Dedifferentiated amniotic fluid mesenchymal stem cell (primary cell): ENCODE results near the gene KRTAP5-9.
"Not testable (repeated sequence)": the region's sequence is repeated elsewhere in the genome, so short reads cannot be mapped to it uniquely, and the experiment has no call there.

Experiments
- DNase-seq: peaks from one replicate; pipeline ENCODE4 v3.0.0-alpha.2; 2016; ENCODE audit errors: extremely low spot score

KRTAP5-9 gene

GRCh38 chr11:71534711-71535608 lies 13.3 kb upstream of the KRTAP5-9 start:
- not testable (repeated sequence) for DNase-seq

GRCh38 chr11:71535825-71536224 lies 12.4 kb upstream of the KRTAP5-9 start:
- no peak for DNase-seq

- DNase-seq = no peak
Observed at GRCh38 chr11:71537537-71537936, 10.7 kb upstream of the KRTAP5-9 start.

GRCh38 chr11:71537977-71538665 lies 10.1 kb upstream of the KRTAP5-9 start, which contains the start of gene KRTAP5-8:
TSS of gene KRTAP5-8 (plus strand) at chr11:71538025. CDS start at chr11:71538056, 31 bp downstream.
- DNase-seq = not testable (repeated sequence)

- no peak for DNase-seq
Observed at GRCh38 chr11:71538666-71538990, 9.6 kb upstream of the KRTAP5-9 start.

- DNase-seq = no peak
Observed at GRCh38 chr11:71539017-71539416, 9.2 kb upstream of the KRTAP5-9 start.

- DNase-seq = not testable (repeated sequence)
Observed at GRCh38 chr11:71539971-71540370, 8.2 kb upstream of the KRTAP5-9 start.

- not testable (repeated sequence) for DNase-seq
Observed at GRCh38 chr11:71540521-71541304, 7.5 kb upstream of the KRTAP5-9 start.

- DNase-seq = no peak
Observed at GRCh38 chr11:71542382-71542781, 5.8 kb upstream of the KRTAP5-9 start.

- DNase-seq = no peak
Observed at GRCh38 chr11:71542879-71543777, 5.1 kb upstream of the KRTAP5-9 start.

GRCh38 chr11:71543866-71544265 lies 4.4 kb upstream of the KRTAP5-9 start:
- no peak for DNase-seq

- no peak for DNase-seq
Observed at GRCh38 chr11:71544525-71545214, 3.5 kb upstream of the KRTAP5-9 start.

GRCh38 chr11:71545405-71545966 lies 2.7 kb upstream of the KRTAP5-9 start:
- no peak for DNase-seq

- no peak for DNase-seq
Observed at GRCh38 chr11:71548716-71549151, 514 bp downstream of the KRTAP5-9 start.

- no peak for DNase-seq
Observed at GRCh38 chr11:71551711-71552110, 3.5 kb downstream of the KRTAP5-9 start.

- no peak for DNase-seq
Observed at GRCh38 chr11:71554996-71555395, 6.8 kb downstream of the KRTAP5-9 start.

- no peak for DNase-seq
Observed at GRCh38 chr11:71555508-71555907, 7.3 kb downstream of the KRTAP5-9 start.

- DNase-seq = no peak
Observed at GRCh38 chr11:71556018-71556417, 7.8 kb downstream of the KRTAP5-9 start.

- no peak for DNase-seq
Observed at GRCh38 chr11:71557257-71557656, 9.0 kb downstream of the KRTAP5-9 start.

- no peak for DNase-seq
Observed at GRCh38 chr11:71558996-71559395, 10.8 kb downstream of the KRTAP5-9 start.
